ENCODE data around the gene ELP4. TPM values are rescaled to one million over a fixed set of nuclear protein-coding genes. Genes with fewer than 3 reads are reported as not detected.

Gene ELP4
- total and polyA plus RNA-seq, 7 donors = 4.2 to 12.9 (median 8.2) TPM

DNA sequence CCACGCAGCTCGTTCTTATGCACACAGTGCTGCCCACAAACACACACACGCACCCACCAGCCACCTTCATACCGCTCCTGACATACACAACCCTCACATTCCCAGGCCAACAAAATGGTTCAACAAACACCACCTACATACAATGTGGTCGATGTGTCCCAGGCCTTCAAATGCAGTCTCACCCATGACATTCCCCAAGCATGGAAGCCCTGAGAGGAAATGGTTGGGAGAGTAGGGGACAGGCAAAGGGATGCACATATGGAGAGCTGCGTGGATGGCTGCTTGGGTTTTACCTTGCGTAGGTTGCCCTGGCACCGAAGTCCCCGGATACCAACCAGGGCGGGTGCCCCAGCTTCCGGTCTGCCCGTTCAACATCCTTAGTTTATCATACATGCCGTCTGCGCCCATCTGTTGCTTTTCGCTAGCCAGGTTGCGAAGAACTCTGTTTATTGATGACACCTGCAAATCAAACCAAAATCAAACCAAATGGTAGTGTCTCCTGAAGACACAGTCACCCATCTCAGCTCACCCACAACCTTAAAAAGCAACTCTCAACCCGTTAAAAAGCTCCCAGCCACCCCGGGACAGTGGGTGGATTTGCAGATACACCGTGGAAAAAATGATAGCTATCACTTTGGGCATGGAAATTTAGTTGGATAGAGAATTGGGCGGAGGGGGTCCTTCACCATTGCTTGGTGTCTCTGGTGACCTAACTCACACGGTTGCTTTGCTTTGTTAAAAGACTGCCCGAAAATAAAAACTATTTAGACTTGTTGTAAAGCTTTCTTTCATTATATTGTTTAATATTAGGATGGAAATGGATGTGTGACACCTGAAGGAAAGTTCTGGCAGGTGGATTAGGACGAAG, 291.1 kb downstream of the ELP4 start:
- Histone ChIP-seq H3K27me3 (ENCODE audit: insufficient read depth in 3 of 3, low read length in 2 of 3) (peaks cover 0 to 93% (median 68%) of the 10 kb centered on the region in 3 donors), H3K4me3 (no peak overlapping the region), H3K27ac (no peak overlapping the region), H3K36me3 (ENCODE audit: insufficient read depth in 1 of 2, low read depth in 1 of 2) (no peaks in the 10 kb centered on the region), H3K4me1 (peaks cover 35% of the 10 kb centered on the region), H3K9me3 (no peaks in the 10 kb centered on the region)
- DNase-seq (no peak), ATAC-seq (no peak)
- intact Hi-C loops (cut with DNase I) = loop anchor here in 1 of 2 donors (10.0 kb wide), 1 partner anchor 156 kb away; no protein-coding TSS in a partner anchor
- TF ChIP-seq, protein P1, sequence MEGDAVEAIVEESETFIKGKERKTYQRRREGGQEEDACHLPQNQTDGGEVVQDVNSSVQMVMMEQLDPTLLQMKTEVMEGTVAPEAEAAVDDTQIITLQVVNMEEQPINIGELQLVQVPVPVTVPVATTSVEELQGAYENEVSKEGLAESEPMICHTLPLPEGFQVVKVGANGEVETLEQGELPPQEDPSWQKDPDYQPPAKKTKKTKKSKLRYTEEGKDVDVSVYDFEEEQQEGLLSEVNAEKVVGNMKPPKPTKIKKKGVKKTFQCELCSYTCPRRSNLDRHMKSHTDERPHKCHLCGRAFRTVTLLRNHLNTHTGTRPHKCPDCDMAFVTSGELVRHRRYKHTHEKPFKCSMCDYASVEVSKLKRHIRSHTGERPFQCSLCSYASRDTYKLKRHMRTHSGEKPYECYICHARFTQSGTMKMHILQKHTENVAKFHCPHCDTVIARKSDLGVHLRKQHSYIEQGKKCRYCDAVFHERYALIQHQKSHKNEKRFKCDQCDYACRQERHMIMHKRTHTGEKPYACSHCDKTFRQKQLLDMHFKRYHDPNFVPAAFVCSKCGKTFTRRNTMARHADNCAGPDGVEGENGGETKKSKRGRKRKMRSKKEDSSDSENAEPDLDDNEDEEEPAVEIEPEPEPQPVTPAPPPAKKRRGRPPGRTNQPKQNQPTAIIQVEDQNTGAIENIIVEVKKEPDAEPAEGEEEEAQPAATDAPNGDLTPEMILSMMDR (IDR thresholded peaks at IDR 0.05) = no peak
- 8 to 10% (median 10%) methylated on average over 23 of the region's 23 CpGs for WGBS, 3 donors

DNA sequence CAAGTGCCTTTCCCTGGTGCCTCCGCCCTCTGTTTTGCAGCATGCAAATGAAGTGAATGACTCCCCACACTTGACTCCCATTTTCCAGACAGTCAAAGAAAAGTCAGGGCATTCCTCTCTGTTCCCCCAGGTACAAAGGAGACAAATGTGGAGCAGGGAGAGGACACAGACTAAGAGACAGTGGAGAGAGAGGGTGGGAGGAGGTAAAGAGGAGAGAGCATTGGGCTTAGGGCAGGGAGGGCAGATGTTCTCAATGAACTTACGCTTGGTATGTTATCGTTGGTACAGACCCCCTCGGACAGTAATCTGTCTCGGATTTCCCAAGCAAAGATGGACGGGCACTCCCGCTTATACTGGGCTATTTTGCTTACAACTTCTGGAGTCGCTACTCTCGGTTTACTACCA, 291.7 kb downstream of the ELP4 start:
- Histone ChIP-seq H3K36me3 (ENCODE audit: insufficient read depth in 1 of 2, low read depth in 1 of 2) (no peaks in the 10 kb centered on the region), H3K4me3 (no peak overlapping the region), H3K27ac (no peak overlapping the region), H3K9me3 (no peaks in the 10 kb centered on the region), H3K27me3 (ENCODE audit: insufficient read depth in 3 of 3, low read length in 2 of 3) (peaks cover 0 to 98% (median 69%) of the 10 kb centered on the region in 3 donors), H3K4me1 (peaks cover 40% of the 10 kb centered on the region)
- TF ChIP-seq, protein P1 (IDR thresholded peaks at IDR 0.05) = no peak
- intact Hi-C loops (cut with DNase I) = loop anchor here in 1 of 2 donors (10.0 kb wide), 1 partner anchor 156 kb away; no protein-coding TSS in a partner anchor
- 12 to 17% (median 12%) methylated on average over 9 of the region's 9 CpGs for WGBS, 3 donors
- DNase-seq (no peak), ATAC-seq (no peak)

DNA sequence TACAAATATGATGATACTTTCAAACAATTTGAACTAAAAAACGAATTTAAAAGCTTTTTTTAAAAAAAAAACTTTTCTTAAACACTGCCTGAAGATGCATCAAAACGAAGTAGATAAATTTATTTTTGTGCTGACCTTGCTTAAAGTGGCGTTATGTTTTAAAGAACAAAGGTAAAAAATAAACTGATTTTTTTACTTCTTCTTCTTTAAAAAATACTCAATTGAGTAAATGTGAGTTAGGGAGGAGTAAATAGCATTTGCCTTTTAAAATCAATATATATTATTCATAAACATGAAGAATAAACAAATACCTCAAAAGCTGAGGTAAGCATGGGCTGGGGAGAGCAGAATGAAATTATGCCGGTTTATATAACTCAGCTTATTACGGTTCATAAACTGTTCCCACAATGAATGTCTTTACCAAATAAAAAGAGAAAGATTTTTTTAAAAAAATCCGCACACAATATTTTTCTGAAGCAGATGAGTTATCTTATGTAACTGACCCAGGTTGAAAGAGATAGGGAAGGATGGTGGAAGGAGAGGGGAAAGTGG, 292.5 kb downstream of the ELP4 start:
- no peak for ATAC-seq
- 14 to 24% (median 16%) methylated on average over 6 of the region's 6 CpGs for WGBS, 3 donors
- H3K9me3 ChIP-seq = no peaks in the 10 kb centered on the region
- no peaks in the 10 kb centered on the region for H3K36me3 ChIP-seq (ENCODE audit: insufficient read depth in 1 of 2, low read depth in 1 of 2)
- TF ChIP-seq, protein P1 (IDR thresholded peaks at IDR 0.05) = no peak
- intact Hi-C loops (cut with DNase I) = loop anchor here in 1 of 2 donors (10.0 kb wide), 1 partner anchor 157 kb away; no protein-coding TSS in a partner anchor
- H3K4me3 ChIP-seq = no peak overlapping the region
- no peak for DNase-seq
- peaks cover 42% of the 10 kb centered on the region for H3K4me1 ChIP-seq
- peaks cover 0 to 100% (median 67%) of the 10 kb centered on the region in 3 donors for H3K27me3 ChIP-seq (ENCODE audit: insufficient read depth in 3 of 3, low read length in 2 of 3)
- H3K27ac ChIP-seq = no peak overlapping the region

DNA sequence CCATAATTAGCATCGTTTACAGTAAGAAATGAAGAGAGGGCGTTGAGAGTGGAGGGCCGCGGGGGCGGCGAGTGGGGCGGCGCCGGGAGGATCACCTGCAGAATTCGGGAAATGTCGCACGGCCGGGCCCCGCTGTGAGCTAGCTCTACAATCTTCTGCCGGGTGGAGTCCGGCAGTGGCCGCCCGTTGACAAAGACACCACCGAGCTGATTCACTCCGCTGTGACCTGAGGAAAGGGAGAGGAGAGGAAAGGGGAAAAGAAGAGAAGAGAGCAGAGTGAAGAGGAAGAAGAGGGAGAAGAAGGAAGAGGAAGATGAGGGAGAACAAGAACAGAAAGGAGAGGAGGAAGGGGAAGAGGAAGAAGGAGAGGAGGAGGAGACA, 293.0 kb downstream of the ELP4 start:
- WGBS, 3 donors = 5 to 8% (median 6%) methylated on average over 20 of the region's 20 CpGs
- Histone ChIP-seq H3K27me3 (ENCODE audit: insufficient read depth in 3 of 3, low read length in 2 of 3) (peaks cover 0 to 100% (median 70%) of the 10 kb centered on the region in 3 donors), H3K4me1 (peaks cover 42% of the 10 kb centered on the region), H3K4me3 (no peak overlapping the region), H3K36me3 (ENCODE audit: insufficient read depth in 1 of 2, low read depth in 1 of 2) (no peaks in the 10 kb centered on the region), H3K9me3 (no peaks in the 10 kb centered on the region), H3K27ac (no peak overlapping the region)
- no peak for DNase-seq
- intact Hi-C loops (cut with DNase I) = loop anchor here in 1 of 2 donors (10.0 kb wide), 1 partner anchor 158 kb away; no protein-coding TSS in a partner anchor
- no peak for ATAC-seq
- TF ChIP-seq, protein P1 (IDR thresholded peaks at IDR 0.05) = no peak

Data from psoas muscle (tissue), 8 donors.